Neural progenitor cell (in vitro differentiated cells): ENCODE results near the gene CAMSAP3. TPM values are rescaled to one million over a fixed set of nuclear protein-coding genes. Genes with fewer than 3 reads are reported as not detected.
"Not testable (repeated sequence)": the region's sequence is repeated elsewhere in the genome, so short reads cannot be mapped to it uniquely, and the experiment has no call there.

Source experiments
- DNase-seq: peaks from one replicate; pipeline ENCODE4 v3.0.0-alpha.2; 2016; ENCODE audit warnings: low spot score
- H2AFZ ChIP-seq: fragments of 200-600 bp; sonication (generic); replicated peaks from 2 replicates; pipeline ENCODE4 v1.6.1; 2016; ENCODE audit warnings: antibody characterized with exemption
- H3F3A ChIP-seq: fragments of 200-600 bp; sonication (generic); 2 replicates; pipeline ENCODE4 v1.6.1; 2016; ENCODE audit warnings: antibody characterized with exemption, low read depth
- H3K27ac ChIP-seq: fragments of 200-600 bp; sonication (generic); 2 replicates; pipeline ENCODE4 v1.5.1; 2016; ENCODE audit warnings: mild to moderate bottlenecking
- H3K27me3 ChIP-seq: fragments of 200-600 bp; sonication (generic); 2 replicates; pipeline ENCODE4 v1.6.1; 2016; ENCODE audit warnings: mild to moderate bottlenecking, moderate library complexity
- H3K36me3 ChIP-seq: fragments of 200-600 bp; sonication (generic); 2 replicates; pipeline ENCODE4 v1.5.1; 2016
- H3K4me1 ChIP-seq: fragments of 200-600 bp; sonication (generic); 2 replicates; pipeline ENCODE4 v1.6.1; 2016; ENCODE audit warnings: mixed run types
- H3K4me2 ChIP-seq: fragments of 200-600 bp; sonication (generic); 2 replicates; pipeline ENCODE4 v1.6.1; 2016
- H3K4me3 ChIP-seq: fragments of 200-600 bp; sonication (generic); 2 replicates; pipeline ENCODE4 v1.5.1; 2016
- H3K79me2 ChIP-seq: fragments of 200-600 bp; sonication (generic); 2 replicates; pipeline ENCODE4 v1.6.1; 2016; ENCODE audit warnings: low read depth
- H3K9ac ChIP-seq: fragments of 200-600 bp; sonication (generic); 2 replicates; pipeline ENCODE4 v1.6.1; 2016
- H3K9me3 ChIP-seq: fragments of 200-600 bp; sonication (generic); 2 replicates; pipeline ENCODE4 v1.5.1; 2016; ENCODE audit warnings: low read depth
- H4K20me1 ChIP-seq: fragments of 200-600 bp; sonication (generic); 2 replicates; pipeline ENCODE4 v1.6.1; 2016; ENCODE audit warnings: low read depth
- H3K27ac Mint-ChIP-seq: 3 replicates; pipeline ENCODE4 v1.8.0; 2021; ENCODE audit warnings: mixed read lengths
- H3K27me3 Mint-ChIP-seq: 2 replicates; pipeline ENCODE4 v1.8.0; 2022; ENCODE audit warnings: low read depth, mild to moderate bottlenecking, inconsistent platforms, moderate library complexity, mixed read lengths; ENCODE audit not compliant: insufficient read depth
- H3K36me3 Mint-ChIP-seq: 3 replicates; pipeline ENCODE4 v1.8.0; 2021; ENCODE audit warnings: mixed read lengths
- H3K4me1 Mint-ChIP-seq: 3 replicates; pipeline ENCODE4 v1.8.0; 2021; ENCODE audit warnings: mixed read lengths
- H3K4me3 Mint-ChIP-seq: 3 replicates; pipeline ENCODE4 v1.8.0; 2021; ENCODE audit warnings: mild to moderate bottlenecking, moderate library complexity, mixed read lengths
- H3K9me3 Mint-ChIP-seq: 3 replicates; pipeline ENCODE4 v1.8.0; 2020; ENCODE audit warnings: mixed read lengths
- CTCF ChIP-seq: fragments of 200-600 bp; sonication (generic); IDR thresholded peaks from 2 replicates; pipeline ENCODE4 v1.5.1; 2017; ENCODE audit warnings: antibody characterized with exemption, mild to moderate bottlenecking
- EZH2 ChIP-seq: fragments of 200-600 bp; sonication (generic); IDR thresholded peaks from 2 replicates; pipeline ENCODE4 v1.6.1; 2017; ENCODE audit warnings: antibody characterized with exemption, mild to moderate bottlenecking, moderate library complexity
- EZH2phosphoT487 ChIP-seq: fragments of 200-600 bp; sonication (generic); IDR thresholded peaks from 2 replicates; pipeline ENCODE4 v1.6.1; 2017; ENCODE audit warnings: antibody characterized with exemption
- total RNA-seq: library from RNA; depleted of rRNA; stranded (reverse); fragments of >200 nt; gene quantifications from 2 replicates; pipeline ENCODE4 v1.2.3, GENCODE V29; 2015; ENCODE audit warnings: low replicate concordance

CAMSAP3 gene
- total RNA-seq, 1 donor from 2014 or later: 2.7 TPM

- no peaks in the 10 kb centered on the region for H3K27me3 ChIP-seq
- Mint-ChIP-seq H3K4me3 (no peak overlapping the region), H3K27ac (no peak overlapping the region), H3K4me1 (no peaks in the 10 kb centered on the region), H3K36me3 (no peaks in the 10 kb centered on the region), H3K27me3 (peaks cover 7% of the 10 kb centered on the region), H3K9me3 (peaks cover 2% of the 10 kb centered on the region)
- TF ChIP-seq EZH2: no peak
- no peak for TF ChIP-seq CTCF
- TF ChIP-seq EZH2phosphoT487: no peak
- no peaks in the 10 kb centered on the region for H3K9me3 ChIP-seq
- no peak overlapping the region for H3K9ac ChIP-seq
- H4K20me1 ChIP-seq: no peaks in the 10 kb centered on the region
- DNase-seq: no peak
- H3K36me3 ChIP-seq: no peaks in the 10 kb centered on the region
- H3F3A ChIP-seq: peaks cover 11% of the 10 kb centered on the region
- no peak overlapping the region for H2AFZ ChIP-seq
- H3K4me1 ChIP-seq: no peaks in the 10 kb centered on the region
- H3K4me3 ChIP-seq: no peak overlapping the region
- no peak overlapping the region for H3K27ac ChIP-seq
- H3K79me2 ChIP-seq: no peaks in the 10 kb centered on the region
- no peak overlapping the region for H3K4me2 ChIP-seq
Observed at GRCh38 chr19:7642295-7643030, 46.8 kb downstream of the CAMSAP3 start.

GRCh38 chr19:7643031-7643415, 47.4 kb downstream of the CAMSAP3 start:
- Mint-ChIP-seq H3K27ac (no peak overlapping the region), H3K9me3 (peaks cover 2% of the 10 kb centered on the region)

GRCh38 chr19:7643629-7644549, 48.2 kb downstream of the CAMSAP3 start:
- not testable (repeated sequence) for H3K4me3 Mint-ChIP-seq, H3K79me2 ChIP-seq, H3K4me2 ChIP-seq, H3K27ac Mint-ChIP-seq, H3K4me3 ChIP-seq, H3K36me3 ChIP-seq, H3K9me3 Mint-ChIP-seq, H4K20me1 ChIP-seq, H3K4me1 ChIP-seq, H3K27me3 Mint-ChIP-seq, H3K4me1 Mint-ChIP-seq, H2AFZ ChIP-seq, H3K27ac ChIP-seq, H3K36me3 Mint-ChIP-seq, DNase-seq, H3K9ac ChIP-seq, H3K9me3 ChIP-seq, H3K27me3 ChIP-seq
- peaks cover 11% of the 10 kb centered on the region for H3F3A ChIP-seq

More at GRCh38 chr19:7643031-7643415, 47.4 kb downstream of the CAMSAP3 start:
- no peaks in the 10 kb centered on the region for H3K4me1 ChIP-seq
- H4K20me1 ChIP-seq: no peaks in the 10 kb centered on the region
- H3K4me3 ChIP-seq: no peak overlapping the region
- peaks cover 11% of the 10 kb centered on the region for H3F3A ChIP-seq
- Mint-ChIP-seq H3K27me3 (peaks cover 7% of the 10 kb centered on the region), H3K4me3 (no peak overlapping the region), H3K36me3 (no peaks in the 10 kb centered on the region), H3K4me1 (no peaks in the 10 kb centered on the region)
- TF ChIP-seq EZH2: no peak
- TF ChIP-seq CTCF: no peak
- no peak for TF ChIP-seq EZH2phosphoT487
- H3K79me2 ChIP-seq: no peaks in the 10 kb centered on the region
- no peaks in the 10 kb centered on the region for H3K9me3 ChIP-seq
- DNase-seq: no peak
- no peaks in the 10 kb centered on the region for H3K36me3 ChIP-seq
- no peak overlapping the region for H3K9ac ChIP-seq
- H3K4me2 ChIP-seq: no peak overlapping the region
- no peaks in the 10 kb centered on the region for H3K27me3 ChIP-seq
- H2AFZ ChIP-seq: no peak overlapping the region
- no peak overlapping the region for H3K27ac ChIP-seq

GRCh38 chr19:7644550-7644877, 48.9 kb downstream of the CAMSAP3 start:
- peaks cover 2% of the 10 kb centered on the region for H3K9me3 Mint-ChIP-seq
- H3F3A ChIP-seq: peaks cover 9% of the 10 kb centered on the region
- H3K4me3 Mint-ChIP-seq: no peak overlapping the region

More at GRCh38 chr19:7644550-7644877, 48.9 kb downstream of the CAMSAP3 start:
- TF ChIP-seq CTCF (no peak), EZH2phosphoT487 (no peak), EZH2 (no peak)
- Histone ChIP-seq H3K4me1 (no peaks in the 10 kb centered on the region), H2AFZ (no peak overlapping the region), H3K4me2 (no peak overlapping the region), H3K4me3 (no peak overlapping the region), H3K27ac (no peak overlapping the region), H3K79me2 (no peaks in the 10 kb centered on the region), H3K36me3 (no peaks in the 10 kb centered on the region), H3K27me3 (no peaks in the 10 kb centered on the region), H3K9ac (no peak overlapping the region), H3K9me3 (no peaks in the 10 kb centered on the region), H4K20me1 (no peaks in the 10 kb centered on the region)
- Mint-ChIP-seq H3K27ac (no peak overlapping the region), H3K27me3 (peaks cover 5% of the 10 kb centered on the region), H3K36me3 (no peaks in the 10 kb centered on the region), H3K4me1 (no peaks in the 10 kb centered on the region)
- DNase-seq: no peak
